ENCODE results near the gene TOMM20.
"Not testable (repeated sequence)": the region's sequence is repeated elsewhere in the genome, so short reads cannot be mapped to it uniquely, and the experiment has no call there.

Gene TOMM20
- total RNA-seq = 33.2 to 165 (median 103) reads per million in 17 experiments

DNA sequence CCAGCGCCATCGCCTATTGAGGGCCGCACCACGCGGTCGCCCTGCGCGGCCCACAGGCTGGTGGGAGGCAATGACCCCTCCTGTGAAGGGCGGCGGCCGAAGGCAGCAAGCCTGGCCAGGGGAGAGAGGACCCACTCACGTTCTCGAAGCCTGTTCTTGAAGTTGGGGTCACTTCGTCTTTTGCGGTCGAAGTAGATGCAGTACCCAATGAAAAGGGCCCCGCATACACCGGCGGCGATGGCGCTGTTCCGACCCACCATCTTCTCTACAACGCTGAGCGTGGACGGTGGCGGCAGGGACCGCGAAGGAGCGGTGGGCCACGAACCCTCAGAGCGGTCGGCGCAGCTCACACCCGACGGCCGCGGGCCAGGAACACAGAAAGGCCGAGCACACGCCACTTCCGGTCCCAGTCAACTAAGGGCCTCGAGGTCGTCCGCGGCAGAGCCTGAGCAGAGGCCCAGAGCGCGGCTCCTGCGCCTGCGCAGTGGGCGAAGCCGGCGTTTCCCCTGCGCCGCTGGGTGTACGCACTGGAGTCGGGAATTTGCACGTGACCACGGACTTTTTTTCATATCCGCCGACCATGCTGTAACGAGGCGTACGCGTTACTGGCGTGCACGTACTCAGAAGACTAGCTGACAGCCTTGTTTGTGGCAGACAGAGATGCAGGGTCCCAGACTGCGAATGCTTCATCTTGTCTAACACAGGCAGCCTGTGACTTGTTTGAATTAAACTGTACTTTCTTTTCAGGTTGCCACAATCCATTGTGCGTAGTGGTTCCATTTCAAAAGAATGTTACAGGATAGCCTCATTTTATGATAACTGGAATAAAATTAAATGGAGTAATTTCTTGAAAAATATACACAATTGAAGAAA is at the start of gene TOMM20:
Gene TOMM20 (minus strand): TSS at position 382 of the 873 bp plus-strand sequence. CDS start 122 bp downstream, at position 260.
- DNase-seq = peak; percentile 99

DNA sequence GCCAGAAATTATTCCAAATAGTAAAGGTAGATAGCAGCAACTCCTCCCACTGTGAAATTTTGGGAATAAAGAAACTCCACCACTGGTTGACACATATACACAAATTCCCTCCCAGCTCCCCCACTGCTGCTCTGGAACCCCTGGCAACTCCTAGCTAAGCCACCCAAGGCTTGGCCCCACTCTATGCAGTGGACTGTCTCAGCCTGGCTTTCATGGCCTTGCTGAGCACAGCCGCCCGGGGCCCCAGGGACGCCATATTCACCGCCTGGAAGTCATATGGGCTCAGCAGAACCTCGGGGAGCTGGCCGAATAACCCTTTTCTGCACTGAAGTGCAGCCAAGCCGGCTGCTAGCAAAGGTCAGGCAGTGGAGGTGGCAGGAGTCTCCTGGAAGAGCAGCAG is 47.8 kb upstream of the TOMM20 start:
- DNase-seq = no peak

DNA sequence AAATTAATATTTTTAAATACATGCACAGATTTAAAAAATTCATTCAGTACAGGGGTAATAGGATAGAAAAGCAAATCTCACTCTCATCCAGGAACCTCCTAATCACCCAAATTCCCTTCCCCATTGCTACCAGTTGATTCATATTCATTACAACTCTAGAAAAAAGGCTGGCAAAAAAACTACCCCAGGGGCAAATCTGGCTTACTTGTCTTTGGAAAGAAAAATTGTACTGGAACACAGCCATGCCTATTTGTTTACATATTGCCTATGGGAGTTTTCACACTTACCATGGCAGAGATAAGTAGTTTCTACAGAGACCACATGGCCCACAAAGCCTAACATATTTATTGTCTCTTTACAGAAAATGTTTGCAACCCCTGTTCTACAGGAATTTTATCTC is 41.3 kb upstream of the TOMM20 start:
- DNase-seq = no peak

DNA sequence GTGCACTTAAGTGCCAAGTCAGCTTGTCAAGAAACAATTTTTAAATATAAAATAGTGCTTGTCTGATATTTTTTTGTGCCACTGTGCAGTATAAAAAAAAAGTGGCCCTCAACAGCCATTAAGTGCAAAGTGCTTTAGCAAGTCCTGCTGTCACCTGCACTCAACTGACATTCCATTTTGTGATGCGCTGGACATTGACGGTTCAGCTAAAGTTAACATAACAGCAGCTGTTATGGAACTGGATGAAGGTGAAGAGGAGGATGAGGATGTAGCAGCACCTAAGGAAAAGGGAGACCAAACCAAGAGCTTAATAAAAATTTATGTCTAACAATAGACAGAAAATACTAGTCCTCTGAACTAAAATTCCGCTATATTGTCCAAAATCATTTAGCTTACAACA is 39.7 kb upstream of the TOMM20 start:
- DNase-seq = no peak

DNA sequence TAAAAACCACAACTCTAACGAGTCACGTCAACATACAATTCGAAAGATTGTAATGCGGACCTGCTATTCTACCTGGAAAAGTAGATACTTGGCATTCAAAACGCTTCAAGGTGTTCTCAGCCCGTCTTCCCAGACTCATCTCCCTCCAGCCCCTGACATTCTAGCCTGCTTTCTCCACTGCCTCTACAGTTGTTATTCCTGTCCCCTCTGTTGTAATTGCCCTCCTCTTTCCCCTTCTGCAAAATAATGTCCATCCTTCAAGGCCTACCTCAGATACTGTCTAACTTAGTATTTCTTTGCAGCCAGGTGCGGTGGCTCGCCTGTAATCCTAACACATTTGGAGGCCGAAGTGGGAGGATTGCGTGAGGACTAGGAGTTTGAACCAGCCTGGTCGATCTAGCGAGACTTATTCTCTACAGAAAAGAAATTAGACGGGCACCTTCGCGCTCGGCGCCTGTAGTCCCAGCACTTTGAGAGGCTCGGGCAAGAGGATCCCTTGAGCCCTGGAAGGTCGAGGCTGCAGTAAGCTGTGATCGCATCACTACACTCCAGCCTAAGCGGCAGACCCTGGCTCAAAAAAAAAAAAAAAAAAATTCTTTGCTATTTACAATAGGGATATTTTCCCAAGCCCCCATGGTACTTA is 33.2 kb upstream of the TOMM20 start:
- peak in 2 of 4 experiments; percentile 6 to 11 for DNase-seq

DNA sequence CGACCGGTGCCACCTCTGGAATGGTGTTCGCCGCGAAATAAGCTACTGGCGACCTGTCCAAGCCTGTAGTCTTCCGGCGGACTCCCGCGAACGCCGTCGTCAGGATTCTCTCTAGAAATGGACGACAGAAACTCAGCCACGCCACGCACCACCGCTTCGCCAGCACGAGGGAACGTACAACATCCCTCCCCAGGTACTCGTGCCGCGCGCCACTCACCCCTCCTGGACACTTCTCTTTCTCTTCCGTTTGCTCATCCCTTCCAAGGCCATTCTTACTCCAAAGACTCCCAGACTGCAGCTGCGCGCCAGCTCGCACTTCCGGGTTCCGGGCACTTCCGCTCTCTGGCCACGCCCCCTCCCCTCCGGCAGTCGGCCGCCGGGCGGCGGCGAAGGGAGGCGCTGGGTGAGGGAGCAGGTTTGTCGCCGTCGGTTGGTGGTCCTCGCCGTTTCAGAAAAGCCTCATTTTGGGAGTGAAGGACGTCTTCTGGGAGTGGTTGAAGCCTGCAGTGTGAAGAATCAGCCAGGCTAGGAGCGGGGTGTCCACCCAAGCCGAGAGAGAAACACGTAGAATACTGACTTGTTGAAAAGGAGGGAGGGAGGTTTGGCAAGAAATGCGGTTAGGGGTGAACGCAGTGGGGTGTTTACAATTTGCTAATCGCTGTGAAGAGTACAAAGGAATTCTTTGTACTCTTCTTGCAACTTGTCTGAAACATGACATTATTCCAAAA is 32.5 kb upstream of the TOMM20 start, which contains the start of gene RBM34:
Gene RBM34 (minus strand): TSS at position 294 of the 728 bp plus-strand sequence. CDS start 24 bp downstream, at position 270.
- peak; percentile 94 to 97 (median 96) for DNase-seq

DNA sequence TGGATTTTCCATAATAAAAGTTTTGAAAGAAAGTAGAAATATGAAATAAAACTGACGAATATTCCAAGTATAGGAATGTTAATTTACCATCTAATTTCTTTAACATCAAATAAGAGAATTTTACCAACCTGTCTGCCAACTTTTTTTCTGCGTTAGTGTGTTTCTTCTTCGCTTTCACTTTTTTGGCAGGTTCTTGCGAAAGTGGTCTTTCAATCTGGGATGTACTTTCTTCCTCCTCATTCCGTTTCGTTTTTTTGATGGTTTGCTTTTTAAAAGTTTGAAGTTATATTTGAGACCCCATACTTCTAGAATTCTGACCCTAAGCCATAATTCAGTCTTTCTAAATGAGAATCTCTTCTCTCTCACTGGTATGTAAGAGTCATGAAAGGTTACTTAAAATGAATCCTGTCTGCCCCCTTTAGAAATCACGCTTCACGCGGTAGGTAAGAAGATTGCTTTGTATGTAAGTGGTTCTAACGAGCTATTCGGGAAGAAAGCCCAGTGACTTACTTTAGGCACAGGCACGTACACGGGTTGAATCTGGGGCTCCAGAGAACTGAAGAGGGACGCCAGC is 31.8 kb upstream of the TOMM20 start:
- DNase-seq = peak in 2 of 4 experiments; percentile 55 to 60

DNA sequence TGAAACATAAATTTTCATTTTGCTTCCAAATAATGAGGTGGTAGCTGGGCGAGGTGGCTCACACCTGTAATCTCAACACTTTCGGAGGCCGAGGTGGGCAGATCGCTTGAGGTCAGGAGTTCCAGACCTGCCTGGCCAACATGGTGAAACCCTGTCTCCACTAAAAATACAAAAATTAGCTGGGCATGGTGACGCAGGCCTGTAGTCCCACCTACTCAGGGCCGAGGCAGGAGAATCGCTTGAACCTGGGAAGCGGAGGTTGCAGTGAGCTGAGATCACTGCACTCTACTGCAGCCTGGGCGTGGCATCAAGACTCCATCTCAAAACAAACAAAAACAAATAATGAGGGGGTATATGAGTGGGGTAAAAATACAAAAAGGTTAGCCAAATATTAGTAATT is 31.3 kb upstream of the TOMM20 start:
- DNase-seq = not testable (repeated sequence)

DNA sequence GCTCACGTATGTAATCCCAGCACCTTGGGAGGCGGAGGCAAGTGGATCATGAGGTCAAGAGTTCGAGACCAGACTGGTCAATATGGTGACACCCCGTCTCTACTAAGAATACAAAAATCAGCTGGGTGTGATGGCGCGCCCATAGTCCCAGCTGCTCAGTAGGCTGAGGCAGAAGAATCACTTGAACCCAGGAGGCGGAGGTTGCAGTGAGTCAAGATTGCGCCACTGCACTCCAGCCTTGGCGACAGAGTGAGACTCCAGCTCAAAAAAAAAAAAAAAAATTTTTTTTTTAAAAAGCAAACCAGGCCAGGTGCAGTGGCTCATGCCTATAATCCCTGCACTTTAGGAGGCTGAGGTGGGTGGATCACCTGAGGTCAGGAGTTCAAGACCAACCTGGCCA is 30.6 kb upstream of the TOMM20 start:
- DNase-seq = not testable (repeated sequence)

DNA sequence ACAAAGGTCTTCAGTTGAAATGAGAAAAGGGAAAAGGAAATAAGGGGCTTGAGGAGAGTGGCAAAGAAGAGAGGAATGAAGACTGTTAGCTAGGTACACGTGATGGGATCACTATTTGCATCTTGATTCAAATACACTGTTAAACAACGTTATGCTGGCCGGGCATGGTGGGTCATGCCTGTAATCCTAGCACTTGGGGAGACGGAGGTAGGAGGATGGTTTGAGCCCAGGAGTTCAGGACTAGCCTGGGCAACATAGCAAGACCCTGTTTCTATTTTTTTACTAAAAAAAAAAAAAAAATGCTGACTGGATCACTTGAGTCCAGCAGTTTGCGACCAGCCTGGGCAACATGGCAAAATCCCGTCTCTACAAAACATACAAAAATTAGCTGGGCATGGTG is 30.0 kb upstream of the TOMM20 start:
- no peak for DNase-seq

DNA sequence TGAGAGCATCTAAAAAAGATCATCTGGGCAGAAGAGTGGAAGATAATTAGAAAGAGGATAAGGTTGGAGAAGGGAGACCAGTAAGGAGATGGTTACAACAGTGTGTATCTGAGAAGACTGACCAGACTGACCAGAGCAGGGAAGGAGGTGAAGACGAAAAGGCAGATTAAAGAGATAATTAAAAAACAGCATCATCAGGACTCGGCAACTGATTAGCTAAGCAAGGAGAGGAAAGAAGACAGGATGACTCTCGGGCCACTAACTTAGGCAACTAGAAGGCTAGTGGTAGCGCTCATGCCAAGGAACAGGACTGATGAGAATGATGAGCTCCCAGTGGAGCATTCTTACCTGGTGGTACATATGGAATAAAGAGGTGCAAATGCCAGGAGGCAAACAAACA is 28.5 kb upstream of the TOMM20 start:
- DNase-seq = no peak

DNA sequence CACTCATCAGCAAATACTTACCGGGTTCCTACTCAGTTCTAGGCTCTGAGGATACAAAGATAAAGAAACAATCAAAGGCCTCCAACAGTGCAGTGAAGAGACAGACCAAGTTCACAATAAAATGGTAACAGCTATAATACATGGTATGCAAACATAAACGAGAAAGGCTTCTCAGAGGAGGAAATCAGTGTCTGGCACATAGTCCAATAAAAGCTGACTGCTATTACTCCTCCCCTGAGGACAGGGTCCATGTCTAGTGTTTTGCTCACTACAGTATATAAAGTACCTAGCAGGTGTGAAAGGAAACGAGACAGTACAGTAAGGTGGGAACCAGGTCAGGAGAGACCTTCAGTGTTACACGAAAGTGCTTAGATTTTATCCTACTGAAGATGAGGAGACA is 28.1 kb upstream of the TOMM20 start:
- DNase-seq = no peak

DNA sequence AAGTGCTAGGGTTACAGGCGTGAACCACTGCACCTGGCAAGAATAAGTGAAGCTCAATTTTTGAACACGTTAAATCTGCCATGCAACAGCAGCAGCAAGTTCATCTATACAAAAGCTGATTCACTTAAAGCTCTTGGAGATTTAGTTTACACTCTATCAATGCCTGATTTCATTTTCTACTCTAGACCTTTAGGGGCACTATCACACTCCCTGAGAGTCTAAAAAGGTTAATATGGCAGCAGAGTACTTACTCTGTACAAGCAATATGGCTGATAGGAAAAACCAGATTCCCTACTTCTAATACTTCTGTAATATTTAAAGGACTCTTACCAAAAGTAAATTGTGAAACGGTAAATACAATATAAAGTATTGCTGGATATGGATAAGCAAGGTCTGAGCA is 27.6 kb upstream of the TOMM20 start:
- DNase-seq = no peak

DNA sequence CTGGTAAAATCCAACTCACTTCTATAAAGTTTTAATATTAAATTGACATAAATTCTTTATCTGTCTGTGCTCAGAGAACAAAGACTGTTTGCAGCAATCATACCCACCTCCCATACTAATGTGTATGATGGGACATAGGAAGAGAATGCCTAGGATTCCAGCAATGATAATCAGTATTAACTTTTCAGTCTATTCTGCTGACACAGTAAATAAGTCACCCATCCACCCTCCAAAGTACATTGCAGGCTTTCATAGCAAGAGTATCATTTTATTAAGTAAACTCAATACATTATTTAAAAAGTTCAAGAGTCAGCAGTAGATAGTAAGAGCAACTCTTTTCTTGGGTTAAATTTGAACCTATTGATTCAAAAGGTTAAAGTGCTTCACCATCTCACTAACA is 23.6 kb upstream of the TOMM20 start:
- no peak for DNase-seq

DNA sequence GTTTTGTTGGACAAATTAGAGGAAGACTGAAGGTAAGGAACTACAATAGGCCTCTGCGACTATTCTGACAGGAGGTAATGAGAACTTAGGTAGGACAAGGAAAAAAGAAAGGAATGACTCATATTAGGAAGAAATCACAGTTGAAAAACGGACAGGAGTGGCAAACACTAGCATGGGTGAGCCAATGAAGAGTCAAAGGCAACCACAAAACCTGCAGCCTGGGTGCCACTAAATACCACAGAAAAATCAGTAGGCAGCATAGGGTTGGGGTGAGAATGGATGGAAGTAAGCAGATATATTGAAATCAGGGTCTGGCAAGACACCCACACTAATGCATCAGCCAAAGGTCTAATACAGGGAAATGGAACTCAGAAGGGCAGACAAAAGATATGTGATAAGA is 22.4 kb upstream of the TOMM20 start:
- no peak for DNase-seq

DNA sequence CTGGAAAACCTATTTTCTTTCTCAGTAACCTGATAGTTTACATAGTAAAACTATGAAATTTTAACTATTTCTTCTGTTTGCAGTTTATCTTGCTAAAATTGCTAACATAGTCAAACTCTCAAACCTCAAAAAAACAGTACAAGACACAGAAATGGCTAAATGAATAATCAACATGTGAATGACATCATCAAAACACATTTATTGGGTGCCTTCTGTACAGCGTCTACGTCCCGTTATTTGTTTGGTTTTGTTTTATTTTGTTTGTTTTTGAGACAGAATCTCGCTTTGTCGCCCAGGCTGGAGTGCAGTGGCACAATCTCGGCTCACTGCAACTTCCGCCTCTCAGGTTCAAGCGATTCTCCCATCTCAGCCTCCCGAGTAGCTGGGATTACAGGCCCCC is 21.2 kb upstream of the TOMM20 start:
- no peak for DNase-seq

DNA sequence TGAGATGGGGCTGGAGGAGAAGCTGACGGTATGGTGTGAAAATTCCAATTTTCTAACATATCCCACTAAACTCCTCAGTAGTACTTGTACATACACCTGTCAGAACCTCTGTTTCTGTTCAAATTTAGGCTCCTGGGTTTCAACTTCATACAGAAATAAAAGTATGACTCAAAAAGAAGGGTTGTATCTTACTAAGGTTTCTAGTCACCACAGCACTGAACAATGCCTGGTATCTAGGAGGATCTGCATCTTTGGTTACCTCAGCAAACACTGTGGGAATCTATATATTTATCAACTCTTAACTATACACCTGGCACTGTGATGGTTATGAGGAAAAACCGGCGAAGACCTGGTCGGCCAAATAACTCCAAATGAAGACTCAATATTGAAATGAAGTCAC is 18.6 kb upstream of the TOMM20 start:
- no peak for DNase-seq

DNA sequence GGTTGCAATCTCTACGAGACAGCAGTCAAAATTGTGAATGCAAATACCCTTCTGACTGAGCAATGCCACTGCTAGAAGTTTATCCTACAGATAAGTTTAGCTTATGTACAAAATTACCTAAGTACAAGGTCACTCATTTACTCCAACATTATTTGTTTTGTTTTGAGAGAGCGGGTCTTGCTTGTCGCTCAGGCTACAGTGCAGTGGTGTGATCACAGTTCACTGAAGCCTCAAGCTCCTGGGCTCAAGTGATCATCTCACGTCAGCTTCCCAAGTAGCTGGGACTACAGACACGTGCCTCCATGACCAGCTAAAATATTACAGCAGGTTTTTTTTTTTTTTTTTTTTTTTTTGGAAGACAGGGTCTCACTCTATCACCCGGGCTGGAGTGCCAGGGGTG is 17.0 kb upstream of the TOMM20 start:
- no peak for DNase-seq

DNA sequence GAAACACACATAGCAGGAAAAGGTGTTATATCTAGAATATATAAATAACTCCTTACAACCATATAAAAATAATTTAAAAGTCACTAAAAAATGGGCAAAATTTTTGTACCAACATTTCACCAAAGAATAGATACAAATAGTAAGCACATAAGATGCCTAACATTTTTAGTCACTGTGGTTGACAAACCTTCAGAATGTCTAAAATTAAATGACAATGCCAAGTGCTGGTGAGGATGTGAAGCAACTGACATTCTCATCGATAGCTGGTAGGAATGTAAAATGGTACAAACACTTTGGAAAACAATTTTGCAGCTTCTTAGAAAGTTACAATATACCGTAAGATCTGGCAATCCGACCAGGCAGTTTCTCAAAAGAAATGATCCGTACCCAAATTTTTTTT is 14.4 kb upstream of the TOMM20 start:
- DNase-seq = no peak

DNA sequence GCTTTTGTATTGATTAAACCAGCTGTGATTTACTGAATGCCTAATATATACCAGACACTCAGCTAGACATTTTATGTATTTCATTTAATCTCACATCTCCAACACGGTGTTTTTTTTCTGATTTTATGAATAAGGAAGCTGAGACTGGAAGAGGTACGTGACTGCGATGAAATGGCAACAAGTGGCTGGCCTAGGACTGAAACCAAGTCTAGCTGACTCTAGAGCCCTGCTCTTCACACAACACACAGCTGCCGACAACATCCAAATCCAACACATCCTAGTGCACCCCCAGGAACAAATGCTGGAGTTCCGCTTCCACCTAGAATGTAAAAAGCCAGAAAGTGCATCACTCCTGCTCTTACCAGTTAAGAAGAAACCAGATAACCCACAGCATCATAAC is 10.7 kb upstream of the TOMM20 start:
- DNase-seq = no peak

DNA sequence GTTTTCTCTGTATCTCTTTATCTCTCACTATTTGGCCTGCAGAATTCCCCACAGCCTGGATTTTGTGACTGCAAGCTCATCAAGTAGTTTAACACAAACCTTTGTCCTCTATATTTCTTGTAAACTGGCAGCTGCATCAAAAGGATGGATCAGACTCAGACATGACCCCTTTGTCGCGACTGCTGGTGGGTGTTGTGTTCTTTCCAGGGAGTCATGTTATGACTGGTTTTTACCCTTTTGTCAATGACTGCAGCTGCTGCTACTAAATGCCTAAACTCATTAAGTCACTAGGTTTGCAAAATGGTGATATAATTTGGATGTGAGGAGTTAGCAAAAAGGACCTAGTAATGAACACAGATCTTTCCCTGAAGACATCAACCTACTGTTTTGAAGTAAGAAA is 10.2 kb upstream of the TOMM20 start:
- no peak for DNase-seq

DNA sequence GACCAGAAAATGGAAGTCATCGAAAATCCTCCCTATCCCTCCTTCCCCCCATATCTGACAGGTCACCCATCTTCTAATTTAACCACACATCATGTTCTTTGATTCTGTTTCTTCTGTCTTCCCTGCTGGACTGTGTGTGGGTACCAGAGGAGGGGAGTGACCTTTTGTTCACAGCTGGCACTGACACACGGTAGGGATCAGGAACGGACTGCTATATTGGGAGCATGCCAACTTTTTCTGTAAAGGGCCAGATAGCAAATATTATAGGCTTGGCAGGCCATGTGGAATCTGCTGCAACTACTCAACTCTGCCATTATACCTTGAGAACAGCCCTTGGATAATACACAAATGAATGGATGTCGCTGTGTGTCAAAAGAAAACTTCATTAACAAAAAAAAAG is 7.5 kb upstream of the TOMM20 start:
- DNase-seq = no peak

DNA sequence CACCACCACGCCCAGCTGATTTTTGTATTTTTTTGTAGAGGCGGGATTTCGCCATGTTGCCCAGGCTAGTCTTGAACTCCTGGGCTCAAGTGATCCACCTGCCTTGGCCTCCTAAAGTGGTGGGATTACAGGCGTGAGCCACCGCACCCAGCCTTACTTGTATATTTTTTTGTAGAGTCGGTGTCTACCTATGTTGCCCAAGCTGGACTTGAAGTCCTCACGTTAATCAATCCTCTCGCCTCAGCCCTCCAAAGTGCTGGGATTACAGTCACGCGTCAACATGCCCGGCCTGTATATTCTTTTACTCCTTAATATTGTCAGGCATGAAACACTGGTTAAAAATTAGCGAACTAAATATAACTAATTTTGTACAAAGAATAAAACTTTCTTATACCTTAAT is 5.5 kb upstream of the TOMM20 start:
- DNase-seq = no peak
